GM12878 (cell line): Measurements from ENCODE around the gene ITSN1. TPM values are rescaled to one million over a fixed set of nuclear protein-coding genes. Genes with fewer than 3 reads are reported as not detected.

Experiments used
- ATAC-seq: fragments of 200-7000 bp; cut with Tn5 transposase; 3 replicates; pipeline ENCODE4 v1.9.1; 2020; ENCODE audit warnings: mild to moderate bottlenecking, moderate library complexity
- BruUV-seq: library from RNA; stranded (reverse); fragments of 400-500 nt; replicated peaks from 2 replicates; lab custom pipeline; 2021; lab: Mats Ljungman, UMichigan
- CTCF ChIA-PET: fragments of 300-600 bp; sonication (Branson Sonifier 250); formaldehyde crosslinking; extraction: SDS; loops from one replicate; lab custom pipeline; 2021; ENCODE audit warnings: inconsistent platforms; lab: Yijun Ruan, JAX
- POLR2A ChIA-PET: fragments of 350-600 bp; formaldehyde crosslinking; extraction: SDS; loops from one replicate; lab custom pipeline; 2021; ENCODE audit warnings: inconsistent platforms; lab: Charles Lee
- RAD21 ChIA-PET: fragments of 300-600 bp; sonication (Branson Sonifier 250); formaldehyde crosslinking; loops from one replicate; lab custom pipeline; 2023; ENCODE audit warnings: antibody characterized with exemption; ENCODE audit not compliant: unreplicated experiment; lab: Charles Lee
- SMC1A ChIA-PET: fragments of 300-600 bp; sonication (Branson Sonifier 250); formaldehyde crosslinking; loops from one replicate; lab custom pipeline; 2023; ENCODE audit not compliant: unreplicated experiment, uncharacterized antibody; lab: Charles Lee
- DNase-seq: peaks from one replicate; pipeline ENCODE4 v3.0.0-alpha.2; 2011; ENCODE audit warnings: low read depth, low spot score
- FAIRE-seq: peaks from 3 replicates; lab custom pipeline; 2011; peaks lifted over from hg19 to GRCh38; lab: Jason Lieb, UNC
- H2AFZ ChIP-seq: 2 replicates; pipeline ENCODE4 v1.6.0; 2011; ENCODE audit warnings: low read depth, low read length, control low read depth; ENCODE audit not compliant: control insufficient read depth
- H3K27ac ChIP-seq: 2 replicates; pipeline ENCODE4 v1.5.1; 2011; ENCODE audit warnings: control low read depth; ENCODE audit not compliant: control insufficient read depth, insufficient read depth
- H3K27me3 ChIP-seq, 2 experiments: replicated peaks in 1 of 2; 2 replicates each; pipeline versions ENCODE4 v1.6.0 to v1.6.1; 2011; ENCODE audit warnings: low read length in 1 of 2; ENCODE audit not compliant: control insufficient read depth in 2 of 2, insufficient read depth in 2 of 2
- H3K36me3 ChIP-seq, 2 experiments: 2 replicates each; pipeline ENCODE4 v1.5.1; 2011; ENCODE audit warnings: low read length in 1 of 2; ENCODE audit not compliant: control insufficient read depth in 2 of 2, insufficient read depth in 2 of 2
- H3K4me1 ChIP-seq: 2 replicates; pipeline ENCODE4 v1.6.1; 2011; ENCODE audit warnings: mild to moderate bottlenecking, low read length, moderate library complexity, mixed read lengths; ENCODE audit not compliant: control insufficient read depth, insufficient read depth
- H3K4me2 ChIP-seq: 2 replicates; pipeline ENCODE4 v1.6.0; 2011; ENCODE audit warnings: control low read depth; ENCODE audit not compliant: control insufficient read depth, insufficient read depth
- H3K4me3 ChIP-seq: fragments of 200-600 bp; sonication (generic); 2 replicates; pipeline ENCODE4 v1.5.1; 2016
- H3K79me2 ChIP-seq: 2 replicates; pipeline ENCODE4 v1.6.0; 2011; ENCODE audit warnings: low read length; ENCODE audit not compliant: control insufficient read depth, insufficient read depth
- H3K9ac ChIP-seq: 2 replicates; pipeline ENCODE4 v1.8.0; 2011; ENCODE audit warnings: low read length, control low read depth, mixed read lengths; ENCODE audit not compliant: control insufficient read depth, insufficient read depth
- H3K9me3 ChIP-seq: replicated peaks from 3 replicates; pipeline ENCODE4 v1.5.1; 2011; ENCODE audit warnings: mild to moderate bottlenecking, low read length; ENCODE audit not compliant: control insufficient read depth, insufficient read depth
- H4K20me1 ChIP-seq: 2 replicates; pipeline ENCODE4 v1.6.0; 2011; ENCODE audit not compliant: control insufficient read depth, insufficient read depth
- FOXM1 ChIP-seq: IDR thresholded peaks from 2 replicates; pipeline ENCODE4 v1.6.1; 2012; ENCODE audit warnings: low read depth, mild to moderate bottlenecking, inconsistent platforms, low read length, moderate library complexity
- KAT2A ChIP-seq: conservative IDR thresholded peaks from 2 replicates; pipeline ENCODE4 v1.6.1; 2011; ENCODE audit warnings: low read depth, low read length; ENCODE audit not compliant: control insufficient read depth
- PAX5 ChIP-seq: IDR thresholded peaks from 2 replicates; pipeline ENCODE4 v1.6.1; 2011; ENCODE audit warnings: low read depth, low read length, borderline replicate concordance
- PAX8 ChIP-seq: fragments of 450-650 bp; IDR thresholded peaks from 2 replicates; pipeline ENCODE4 v1.6.1; 2017; ENCODE audit warnings: mild to moderate bottlenecking, moderate library complexity
- POLR2AphosphoS2 ChIP-seq: IDR thresholded peaks from 2 replicates; pipeline ENCODE4 v1.6.1; 2011; ENCODE audit warnings: low read depth, mild to moderate bottlenecking, low read length, improper control_type of control experiment, moderate library complexity
- RBBP5 ChIP-seq: fragments of 200-600 bp; sonication (generic); conservative IDR thresholded peaks from 2 replicates; pipeline ENCODE4 v1.6.1; 2016
- SMAD5 ChIP-seq: IDR thresholded peaks from 2 replicates; pipeline ENCODE4 v1.6.1; 2016; ENCODE audit warnings: antibody characterized with exemption, low read depth
- SMC3 ChIP-seq: IDR thresholded peaks from 2 replicates; pipeline ENCODE4 v1.6.1; 2011; ENCODE audit warnings: low read length, improper control_type of control experiment, borderline replicate concordance
- STAT1 ChIP-seq: fragments of 450-650 bp; conservative IDR thresholded peaks from 2 replicates; pipeline ENCODE4 v1.6.1; 2014; ENCODE audit warnings: antibody characterized with exemption, mild to moderate bottlenecking
- SUZ12 ChIP-seq: fragments of 200-600 bp; sonication (generic); IDR thresholded peaks from one replicate; pipeline ENCODE4 v1.6.1; 2018; ENCODE audit warnings: antibody characterized with exemption, mild to moderate bottlenecking; ENCODE audit not compliant: unreplicated experiment
- TBL1XR1 ChIP-seq: IDR thresholded peaks from 2 replicates; pipeline ENCODE4 v1.6.1; 2012; ENCODE audit warnings: low read depth, low read length, improper control_type of control experiment
- TCF12 ChIP-seq: IDR thresholded peaks from 2 replicates; pipeline ENCODE4 v1.6.1; 2011; ENCODE audit warnings: low read depth, mild to moderate bottlenecking, low read length
- WGBS: methylation state at CpG from one replicate; pipeline ENCODE4 v1.1.6; 2016; ENCODE audit warnings: low lambda C conversion rate; ENCODE audit not compliant: insufficient replicate concordance, insufficient coverage; ENCODE audit errors: missing lambda C conversion rate; 5-methylcytosine and 5-hydroxymethylcytosine counted together
- in situ Hi-C: fragments of 300-500 bp; cut with MboI; formaldehyde crosslinking; loops from 9 replicates; pipeline ENCODE4 v1.14.3; 2018; ENCODE audit warnings: mixed read lengths
- intact Hi-C: fragments of 100-400 bp; cut with micrococcal nuclease; formaldehyde crosslinking; loops from one replicate; pipeline ENCODE4 v1.14.2; 2022; ENCODE audit not compliant: unreplicated experiment
- polyA plus RNA-seq, 11 experiments: library from polyadenylated mRNA; depleted of rRNA in 4 of 11; unstranded in 6 of 11; stranded (reverse) in 5 of 11; fragments of >200 nt; fragmentation: Nextera tagmentation in 4 of 11; fragmentation: Illumina TruSeq in 1 of 11; extraction: Ambion mirVana in 4 of 11; extraction: Trizol in 1 of 11; gene quantifications; 1 replicate in 1 of 11; 2 replicates in 10 of 11; pipeline versions ENCODE4 v1.2.1 to v1.2.3, GENCODE V29; 2011 to 2016; ENCODE audit warnings: inconsistent platforms in 2 of 11, missing spikeins in 2 of 11, low read depth in 1 of 11
- total RNA-seq, 4 experiments: library from RNA; depleted of rRNA in 3 of 4; stranded (reverse); fragments of >200 nt in 3 of 4; fragmentation: Illumina TruSeq in 1 of 4; extraction: Trizol in 1 of 4; gene quantifications; 2 replicates each; pipeline versions ENCODE4 v1.2.1 to v1.2.3, GENCODE V29; 2013 to 2021
- TF ChIP-seq, protein P1 (sequence below): fragments of 450-650 bp; IDR thresholded peaks from 2 replicates; pipeline ENCODE4 v1.6.1; 2017; ENCODE audit warnings: mild to moderate bottlenecking, moderate library complexity

ITSN1 gene
- total and polyA plus RNA-seq, 10 of the 15 experiments (the other 5 are each of a cell fraction or from before 2014, with no cell fraction given), result 0.89 to 10.6 (median 4.8) TPM

DNA sequence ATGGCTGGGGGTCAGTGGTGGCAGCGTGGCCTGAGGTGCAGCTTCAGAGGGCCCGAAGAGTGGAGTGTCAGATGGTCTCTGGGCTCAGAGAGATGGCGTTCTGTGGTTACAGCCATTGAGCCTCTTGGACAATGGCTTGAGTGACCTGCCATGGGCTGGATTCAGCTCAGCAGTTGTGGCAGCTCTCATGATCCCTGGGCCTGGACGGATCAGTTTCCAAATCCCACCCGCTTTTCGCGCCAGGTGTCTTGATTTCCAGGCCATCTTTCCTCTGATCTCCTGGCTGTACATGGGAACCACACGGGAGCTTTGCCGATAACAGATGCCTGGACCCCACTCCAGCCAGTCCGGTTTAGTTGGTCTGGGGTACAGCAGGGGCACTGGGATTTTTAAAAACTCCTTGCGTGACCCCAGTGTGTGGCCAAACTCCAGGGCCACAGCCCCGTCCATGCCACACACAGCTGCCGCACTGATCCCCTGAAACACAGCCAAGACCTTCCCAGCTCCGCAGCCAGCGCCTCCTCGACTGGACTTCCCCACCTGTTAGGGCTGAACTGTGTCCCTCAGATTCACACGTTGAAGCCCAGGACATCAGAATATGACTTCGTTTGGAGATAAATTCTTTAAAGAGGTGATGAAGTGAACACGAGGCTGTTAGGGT lies 205.4 kb downstream of the ITSN1 start:
- WGBS, result 40% methylated on average over 19 of the region's 19 CpGs
- TF ChIP-seq SMC3 (no peak), TCF12 (no peak), RBBP5 (no peak), SMAD5 (no peak)
- ChIA-PET SMC1A (no interaction called here), RAD21 (no interaction called here), POLR2A (no interaction called here), CTCF (no interaction called here)
- DNase-seq, result no peak
- H3K36me3 ChIP-seq, result no peaks in the 10 kb centered on the region
- FAIRE-seq, result no peak
- H3K9me3 ChIP-seq, result no peaks in the 10 kb centered on the region; the same call in 2 of the 3 replicates
- H2AFZ ChIP-seq, result no peak overlapping the region
- no peak overlapping the region for H3K4me2 ChIP-seq
- no peaks in the 10 kb centered on the region for H3K79me2 ChIP-seq
- intact Hi-C loops (no loop called here), in situ Hi-C loops (no loop called here)
- BruUV-seq, result no TSS peak
- H3K27ac ChIP-seq, result no peak overlapping the region
- no peak overlapping the region for H3K4me3 ChIP-seq
- no peaks in the 10 kb centered on the region for H3K4me1 ChIP-seq
- H3K27me3 ChIP-seq, result no peaks in the 10 kb centered on the region
- no peaks in the 10 kb centered on the region for H4K20me1 ChIP-seq
- ATAC-seq, result no peak
- H3K9ac ChIP-seq, result no peak overlapping the region

DNA sequence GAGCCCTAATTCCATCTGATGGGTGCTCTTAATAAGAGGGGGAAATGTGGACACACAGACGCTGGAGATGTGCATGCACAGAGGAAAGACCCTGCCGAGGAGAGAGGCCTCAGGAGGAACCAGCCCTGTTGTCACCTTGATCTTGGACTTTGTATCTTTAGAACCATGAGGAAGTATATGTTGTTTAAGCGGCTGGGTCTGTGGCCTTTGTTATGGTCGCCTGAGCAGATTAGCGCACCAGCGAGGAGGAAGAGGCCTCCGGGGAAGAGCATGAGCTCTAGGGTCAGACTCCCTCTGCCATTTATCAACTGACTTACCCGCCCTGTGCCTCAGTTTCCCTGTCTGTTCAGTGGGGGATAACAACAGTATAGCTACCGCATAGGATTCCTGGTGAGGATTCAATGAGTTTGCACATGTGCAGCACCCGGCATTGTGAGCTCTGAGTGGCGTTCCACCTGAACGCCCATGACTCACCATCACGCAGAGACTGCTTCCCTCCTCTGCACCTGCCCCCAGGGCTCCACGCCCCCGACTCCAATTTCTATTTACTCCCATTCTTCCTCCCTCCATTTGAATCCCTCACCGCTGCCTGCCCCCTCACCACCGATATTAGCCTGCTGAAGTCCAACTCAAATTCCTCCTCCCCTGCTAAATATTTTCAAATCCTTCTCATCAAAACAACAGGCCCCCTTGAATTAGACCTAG lies 206.1 kb downstream of the ITSN1 start:
- ATAC-seq, result peak; percentile 69
- Histone ChIP-seq H3K9me3 (no peaks in the 10 kb centered on the region; the same call in 2 of the 3 replicates), H3K36me3 (no peaks in the 10 kb centered on the region), H3K27ac (no peak overlapping the region), H3K27me3 (no peaks in the 10 kb centered on the region), H4K20me1 (no peaks in the 10 kb centered on the region), H3K79me2 (no peaks in the 10 kb centered on the region), H3K4me3 (no peak overlapping the region), H3K9ac (no peak overlapping the region), H3K4me2 (no peak overlapping the region), H2AFZ (peak overlapping the region; percentile 48), H3K4me1 (no peaks in the 10 kb centered on the region)
- no TSS peak for BruUV-seq
- DNase-seq, result no peak
- FAIRE-seq, result no peak
- WGBS, result 43% methylated on average over 17 of the region's 17 CpGs
- SMC1A ChIA-PET, result interaction anchor here (0.7 kb wide), 1 partner anchor 28 kb away, joined by 3 read pairs; no protein-coding TSS in a partner anchor
- in situ Hi-C loops (no loop called here), intact Hi-C loops (no loop called here)
- CTCF ChIA-PET, result no interaction called here
- RAD21 ChIA-PET, result interaction anchor here (0.6 kb wide), 1 partner anchor 40 kb away, joined by 3 read pairs; no protein-coding TSS in a partner anchor
- POLR2A ChIA-PET, result no interaction called here
- TF ChIP-seq POLR2AphosphoS2 (no peak), SUZ12 (no peak), PAX8 (no peak), TBL1XR1 (no peak), FOXM1 (no peak), KAT2A (no peak), STAT1 (no peak), PAX5 (peak; percentile 21; the same call in 1 of the 2 replicates), RBBP5 (no peak)
- TF ChIP-seq, protein P1, sequence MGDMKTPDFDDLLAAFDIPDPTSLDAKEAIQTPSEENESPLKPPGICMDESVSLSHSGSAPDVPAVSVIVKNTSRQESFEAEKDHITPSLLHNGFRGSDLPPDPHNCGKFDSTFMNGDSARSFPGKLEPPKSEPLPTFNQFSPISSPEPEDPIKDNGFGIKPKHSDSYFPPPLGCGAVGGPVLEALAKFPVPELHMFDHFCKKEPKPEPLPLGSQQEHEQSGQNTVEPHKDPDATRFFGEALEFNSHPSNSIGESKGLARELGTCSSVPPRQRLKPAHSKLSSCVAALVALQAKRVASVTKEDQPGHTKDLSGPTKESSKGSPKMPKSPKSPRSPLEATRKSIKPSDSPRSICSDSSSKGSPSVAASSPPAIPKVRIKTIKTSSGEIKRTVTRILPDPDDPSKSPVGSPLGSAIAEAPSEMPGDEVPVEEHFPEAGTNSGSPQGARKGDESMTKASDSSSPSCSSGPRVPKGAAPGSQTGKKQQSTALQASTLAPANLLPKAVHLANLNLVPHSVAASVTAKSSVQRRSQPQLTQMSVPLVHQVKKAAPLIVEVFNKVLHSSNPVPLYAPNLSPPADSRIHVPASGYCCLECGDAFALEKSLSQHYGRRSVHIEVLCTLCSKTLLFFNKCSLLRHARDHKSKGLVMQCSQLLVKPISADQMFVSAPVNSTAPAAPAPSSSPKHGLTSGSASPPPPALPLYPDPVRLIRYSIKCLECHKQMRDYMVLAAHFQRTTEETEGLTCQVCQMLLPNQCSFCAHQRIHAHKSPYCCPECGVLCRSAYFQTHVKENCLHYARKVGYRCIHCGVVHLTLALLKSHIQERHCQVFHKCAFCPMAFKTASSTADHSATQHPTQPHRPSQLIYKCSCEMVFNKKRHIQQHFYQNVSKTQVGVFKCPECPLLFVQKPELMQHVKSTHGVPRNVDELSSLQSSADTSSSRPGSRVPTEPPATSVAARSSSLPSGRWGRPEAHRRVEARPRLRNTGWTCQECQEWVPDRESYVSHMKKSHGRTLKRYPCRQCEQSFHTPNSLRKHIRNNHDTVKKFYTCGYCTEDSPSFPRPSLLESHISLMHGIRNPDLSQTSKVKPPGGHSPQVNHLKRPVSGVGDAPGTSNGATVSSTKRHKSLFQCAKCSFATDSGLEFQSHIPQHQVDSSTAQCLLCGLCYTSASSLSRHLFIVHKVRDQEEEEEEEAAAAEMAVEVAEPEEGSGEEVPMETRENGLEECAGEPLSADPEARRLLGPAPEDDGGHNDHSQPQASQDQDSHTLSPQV, result no peak
